Kidney (tissue), 14 donors: ENCODE data around the gene IGF2BP3. TPM values are rescaled to one million over a fixed set of nuclear protein-coding genes. Genes with fewer than 3 reads are reported as not detected.

Experiments used
- DNase-seq, 5 donors: peaks; one replicate each; pipeline ENCODE4 v3.0.0-alpha.2; 2013 to 2020
- FAIRE-seq: peaks from 2 replicates; lab custom pipeline; 2012; peaks lifted over from hg19 to GRCh38; lab: Jason Lieb, UNC
- H3K27ac ChIP-seq, 2 donors: one replicate each; pipeline ENCODE4 v1.7.0; 2013; ENCODE audit warnings: low read depth in 2 of 2, low read length in 2 of 2, inconsistent platforms in 1 of 2
- H3K27me3 ChIP-seq: one replicate; pipeline ENCODE4 v1.7.1; 2013; ENCODE audit warnings: low read length, inconsistent platforms; ENCODE audit not compliant: control insufficient read depth, insufficient read depth
- H3K36me3 ChIP-seq, 3 donors: one replicate each; pipeline versions ENCODE4 v1.7.0 to v1.7.1; 2013; ENCODE audit warnings: low read length in 3 of 3, control low read depth in 1 of 3, inconsistent platforms in 1 of 3; ENCODE audit not compliant: insufficient read depth in 3 of 3, control insufficient read depth in 2 of 3
- H3K4me1 ChIP-seq, 3 donors: one replicate each; pipeline versions ENCODE4 v1.7.0 to v1.7.1; 2013; ENCODE audit warnings: low read length in 3 of 3, inconsistent platforms in 1 of 3, low read depth in 1 of 3; ENCODE audit not compliant: control insufficient read depth in 2 of 3, insufficient read depth in 2 of 3
- H3K4me3 ChIP-seq, 3 donors: one replicate each; pipeline versions ENCODE4 v1.7.0 to v1.8.1; 2013; ENCODE audit warnings: low read length in 3 of 3, control low read depth in 1 of 3, inconsistent platforms in 1 of 3
- H3K9ac ChIP-seq, 3 donors: one replicate each; pipeline versions ENCODE4 v1.7.0 to v1.7.1; 2013; ENCODE audit warnings: low read length in 3 of 3, control low read depth in 1 of 3, inconsistent platforms in 1 of 3
- H3K9me3 ChIP-seq, 3 donors: one replicate each; pipeline versions ENCODE4 v1.7.0 to v1.7.1; 2013; ENCODE audit warnings: low read length in 3 of 3, control low read depth in 1 of 3, inconsistent platforms in 1 of 3; ENCODE audit not compliant: control insufficient read depth in 2 of 3, insufficient read depth in 1 of 3
- intact Hi-C: fragments of 100-400 bp; cut with DNase I; formaldehyde crosslinking; loops from one replicate; pipeline ENCODE4 v1.11.1; 2022
- polyA plus RNA-seq: library from polyadenylated mRNA; stranded (reverse); fragments of 350-450 nt; fragmentation: Illumina TruSeq; extraction: RNeasy Lipid Tissue Mini Kit (QIAGEN cat#74804); gene quantifications from one replicate; pipeline ENCODE4 v1.2.3, GENCODE V29; 2014; ENCODE audit warnings: low read depth, low replicate concordance; ENCODE audit not compliant: insufficient read depth
- total RNA-seq: library from RNA; stranded (reverse); fragmentation: NEBNext Ultra II Directional; extraction: Animal tissue kit (Norgen Biotek cat#: 25700); gene quantifications from one replicate; pipeline ENCODE4 v1.2.1, GENCODE V29; 2021
- TF ChIP-seq, protein P1 (sequence below): IDR thresholded peaks from 3 replicates; pipeline ENCODE4 v1.5.1; 2012; ENCODE audit warnings: mild to moderate bottlenecking, moderate library complexity, borderline replicate concordance; ENCODE audit not compliant: insufficient read depth; ENCODE audit errors: extremely low read depth
- donor health status: control.
- donor health status: control.
- donor health status: control.
- donor health status: control.
- donor health status: control.
- donor health status: DM: yes; HTN: yes; CAD: no.
- donor health status: Normal renal cell carcinoma (clear cell type).

Gene IGF2BP3
- total and polyA plus RNA-seq, 2 donors from 2014 or later = 0.85 TPM; not detected in 1

DNA sequence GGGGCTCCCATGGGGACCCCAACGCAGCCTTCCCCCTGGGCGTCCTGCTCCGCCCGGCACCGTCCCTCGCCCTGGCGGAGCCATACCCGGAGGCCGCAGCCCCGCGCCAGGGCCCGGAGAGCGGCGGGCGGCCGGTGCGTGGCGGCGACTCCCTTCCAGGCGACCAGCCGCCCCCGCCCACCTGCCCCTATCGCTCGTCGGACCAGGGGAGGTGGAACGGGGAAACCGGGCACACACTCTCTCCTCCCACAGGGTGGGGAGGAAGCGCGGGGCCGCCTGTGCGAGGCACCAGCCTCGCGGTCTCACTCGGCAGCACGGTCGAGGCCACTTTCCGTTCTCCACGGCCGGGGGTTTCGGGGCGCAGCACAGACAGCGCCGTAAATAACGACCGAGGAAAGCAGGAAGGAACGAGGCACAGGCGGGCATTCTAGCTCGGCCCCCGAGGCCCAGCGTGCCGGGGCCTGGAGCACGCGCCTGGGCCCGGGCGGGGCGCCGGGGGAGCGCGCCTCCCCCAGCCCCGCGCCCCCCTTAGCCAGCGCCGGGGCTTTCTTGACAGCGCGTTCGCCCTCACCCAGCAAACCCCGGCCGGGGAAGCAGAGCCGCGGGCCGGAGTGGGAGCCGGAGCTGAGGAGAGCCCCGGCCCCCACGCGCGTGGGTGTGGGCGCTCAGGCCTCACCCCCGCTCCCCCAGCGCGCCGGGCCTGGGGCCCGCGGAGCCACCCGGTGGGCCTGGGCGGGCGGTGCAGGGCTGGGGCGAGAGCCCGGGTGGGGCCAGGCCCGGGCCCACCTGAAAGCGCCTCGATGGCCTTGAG is 936 bp downstream of the IGF2BP3 start:
- intact Hi-C loops = no loop called here
- TF ChIP-seq, protein P1, sequence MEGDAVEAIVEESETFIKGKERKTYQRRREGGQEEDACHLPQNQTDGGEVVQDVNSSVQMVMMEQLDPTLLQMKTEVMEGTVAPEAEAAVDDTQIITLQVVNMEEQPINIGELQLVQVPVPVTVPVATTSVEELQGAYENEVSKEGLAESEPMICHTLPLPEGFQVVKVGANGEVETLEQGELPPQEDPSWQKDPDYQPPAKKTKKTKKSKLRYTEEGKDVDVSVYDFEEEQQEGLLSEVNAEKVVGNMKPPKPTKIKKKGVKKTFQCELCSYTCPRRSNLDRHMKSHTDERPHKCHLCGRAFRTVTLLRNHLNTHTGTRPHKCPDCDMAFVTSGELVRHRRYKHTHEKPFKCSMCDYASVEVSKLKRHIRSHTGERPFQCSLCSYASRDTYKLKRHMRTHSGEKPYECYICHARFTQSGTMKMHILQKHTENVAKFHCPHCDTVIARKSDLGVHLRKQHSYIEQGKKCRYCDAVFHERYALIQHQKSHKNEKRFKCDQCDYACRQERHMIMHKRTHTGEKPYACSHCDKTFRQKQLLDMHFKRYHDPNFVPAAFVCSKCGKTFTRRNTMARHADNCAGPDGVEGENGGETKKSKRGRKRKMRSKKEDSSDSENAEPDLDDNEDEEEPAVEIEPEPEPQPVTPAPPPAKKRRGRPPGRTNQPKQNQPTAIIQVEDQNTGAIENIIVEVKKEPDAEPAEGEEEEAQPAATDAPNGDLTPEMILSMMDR = no peak
- Histone ChIP-seq H3K4me1 (peaks cover 0 to 5% (median 2%) of the 10 kb centered on the region in 3 donors), H3K4me3 (peak overlapping the region in 1 of 3 donors; percentile 80), H3K9me3 (no peaks in the 10 kb centered on the region), H3K27me3 (no peaks in the 10 kb centered on the region), H3K27ac (no peak overlapping the region), H3K9ac (peak overlapping the region in 1 of 3 donors; percentile 73), H3K36me3 (no peaks in the 10 kb centered on the region)
- DNase-seq = peak in 4 of 5 donors; percentile 26 to 75 (median 51)
- no peak for FAIRE-seq

DNA sequence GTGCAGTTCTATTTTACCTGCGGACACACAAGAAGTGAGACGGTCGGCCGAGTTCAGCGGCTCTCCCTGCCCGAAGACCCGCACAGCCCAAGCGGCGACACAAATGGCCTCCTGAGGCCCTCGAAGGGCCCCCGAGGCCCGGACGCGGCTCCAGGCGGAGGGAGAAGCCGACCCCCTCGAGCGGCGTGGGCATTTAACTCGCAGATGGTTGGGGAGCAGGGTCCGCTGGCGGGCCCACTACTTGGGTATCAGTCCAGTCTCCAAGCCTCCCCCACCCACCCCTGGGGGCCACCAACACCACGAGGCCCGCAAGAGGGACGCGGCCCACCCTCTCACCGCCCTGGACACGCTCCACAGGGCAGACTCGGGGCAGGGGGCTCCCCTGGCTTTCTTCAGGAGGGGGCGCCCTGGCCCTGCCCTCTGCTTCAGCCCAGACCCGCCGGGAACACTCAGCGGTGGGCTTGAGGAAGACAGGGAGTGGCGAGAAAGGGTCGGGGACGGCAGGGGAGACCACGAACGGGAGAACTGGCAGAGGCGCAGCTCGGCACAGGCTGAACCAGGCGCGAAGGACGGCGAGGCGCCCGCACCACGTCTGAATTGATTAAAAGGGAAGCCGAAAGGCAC is 1.7 kb downstream of the IGF2BP3 start:
- no peak for FAIRE-seq
- DNase-seq = peak; percentile 52 to 77 (median 70)
- Histone ChIP-seq H3K4me1 (peaks cover 0 to 5% (median 2%) of the 10 kb centered on the region in 3 donors), H3K36me3 (no peaks in the 10 kb centered on the region), H3K27ac (no peak overlapping the region), H3K9me3 (no peaks in the 10 kb centered on the region), H3K4me3 (peak overlapping the region in 1 of 3 donors; percentile 81), H3K9ac (peak overlapping the region in 1 of 3 donors; percentile 86), H3K27me3 (no peaks in the 10 kb centered on the region)
- TF ChIP-seq, protein P1 = no peak
- intact Hi-C loops = no loop called here

- no peak for FAIRE-seq
- intact Hi-C loops = no loop called here
Measured at GRCh38 chr7:23467806-23468525, 2.3 kb downstream of the IGF2BP3 start.

More at GRCh38 chr7:23467806-23468525, 2.3 kb downstream of the IGF2BP3 start:
- Histone ChIP-seq H3K27ac (no peak overlapping the region), H3K4me3 (peak overlapping the region in 1 of 3 donors; percentile 81), H3K4me1 (peaks cover 0 to 8% (median 2%) of the 10 kb centered on the region in 3 donors), H3K27me3 (no peaks in the 10 kb centered on the region), H3K9ac (peak overlapping the region in 1 of 3 donors; percentile 86), H3K9me3 (no peaks in the 10 kb centered on the region), H3K36me3 (no peaks in the 10 kb centered on the region)
- TF ChIP-seq, protein P1 = no peak
- peak in 3 of 5 donors; percentile 54 to 77 (median 74) for DNase-seq
